ENCODE measurements around the gene NCBP2.
A peak's percentile ranks its signal among the peaks of the same experiment; 100 is the strongest.
"Not testable (repeated sequence)": the region's sequence is repeated elsewhere in the genome, so short reads cannot be mapped to it uniquely, and the experiment has no call there.

The NCBP2 gene

GRCh38 chr3:196962930-196963630, 20.8 kb upstream of the NCBP2 start:
- Mint-ChIP-seq H3K4me3 (no peak overlapping the region), H3K27me3 (peaks cover 30% of the 10 kb centered on the region), H3K9me3 (no peaks in the 10 kb centered on the region), H3K4me1 (peaks cover 11% of the 10 kb centered on the region), H3K36me3 (peaks cover 9% of the 10 kb centered on the region), H3K27ac (no peak overlapping the region)
- CTCF ChIA-PET: interaction anchor here (1.0 kb wide), 1 partner anchor 21 kb away, joined by 4 read pairs; the partner anchor contains the start of gene NCBP2
- no peak for DNase-seq

GRCh38 chr3:196962108-196962929, 20.0 kb upstream of the NCBP2 start:
- Mint-ChIP-seq H3K27me3 (peaks cover 24% of the 10 kb centered on the region), H3K9me3 (no peaks in the 10 kb centered on the region), H3K36me3 (peaks cover 7% of the 10 kb centered on the region), H3K4me3 (no peak overlapping the region), H3K4me1 (peaks cover 4% of the 10 kb centered on the region), H3K27ac (no peak overlapping the region)
- no peak for DNase-seq
- CTCF ChIA-PET: no interaction called here

- Mint-ChIP-seq H3K4me3 (no peak overlapping the region), H3K4me1 (no peaks in the 10 kb centered on the region), H3K9me3 (no peaks in the 10 kb centered on the region), H3K27ac (no peak overlapping the region), H3K27me3 (peaks cover 31% of the 10 kb centered on the region), H3K36me3 (no peaks in the 10 kb centered on the region)
- no peak for DNase-seq
- CTCF ChIA-PET: interaction anchor here (1.6 kb wide), 1 partner anchor 117 kb away, joined by 7 read pairs; no protein-coding TSS in a partner anchor
These were observed 12.5 kb upstream of the NCBP2 start for GRCh38 chr3:196954832-196955231.

DNA sequence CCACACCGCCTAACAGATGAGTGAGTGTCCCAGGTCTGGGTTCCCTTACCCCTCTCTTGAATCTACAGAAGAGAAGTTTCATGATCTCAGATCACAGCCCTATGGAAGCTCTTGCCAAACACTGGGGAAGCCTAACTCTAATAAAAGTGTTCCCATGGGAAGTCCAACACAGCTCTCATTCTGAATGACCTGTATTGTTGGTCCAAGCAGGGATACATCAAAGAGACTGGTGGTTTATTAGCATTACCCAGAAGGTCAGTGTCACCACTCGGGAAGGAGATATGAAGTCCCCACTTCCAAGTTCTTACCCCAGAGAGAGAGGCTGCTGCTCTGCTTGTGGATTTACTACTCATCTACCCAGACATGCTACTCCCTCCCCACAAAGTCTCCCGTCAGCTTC, 9.0 kb upstream of the NCBP2 start:
- Mint-ChIP-seq H3K27ac (no peak overlapping the region), H3K4me1 (no peaks in the 10 kb centered on the region), H3K27me3 (peaks cover 26% of the 10 kb centered on the region), H3K4me3 (no peak overlapping the region), H3K36me3 (no peaks in the 10 kb centered on the region), H3K9me3 (no peaks in the 10 kb centered on the region)
- DNase-seq: no peak
- CTCF ChIA-PET: interaction anchor here (0.8 to 2.9 kb wide), 3 partner anchors 10 to 114 kb away, joined by 4 to 10 read pairs (median 5); no protein-coding TSS in a partner anchor

DNA sequence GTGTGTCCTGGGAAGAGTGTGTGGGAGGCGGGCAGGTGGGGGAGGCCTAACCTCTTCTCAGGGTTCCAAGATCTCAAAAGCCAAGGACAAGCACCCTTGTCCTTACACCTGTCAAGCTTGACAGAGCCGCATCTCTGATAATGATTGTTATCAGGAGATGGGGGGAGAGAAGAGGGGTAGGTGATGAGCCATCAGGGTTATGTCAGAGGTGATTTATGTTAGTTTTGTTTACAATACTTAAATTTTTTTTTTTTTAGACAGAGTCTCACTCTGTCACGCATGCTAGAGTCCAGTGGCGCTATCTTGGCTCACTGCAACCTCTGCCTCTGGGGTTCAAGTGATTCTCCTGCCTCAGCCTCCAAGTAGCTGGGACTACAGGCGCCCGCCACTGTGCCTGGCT, 7.4 kb upstream of the NCBP2 start:
- no peak overlapping the region for H3K27ac Mint-ChIP-seq

DNA sequence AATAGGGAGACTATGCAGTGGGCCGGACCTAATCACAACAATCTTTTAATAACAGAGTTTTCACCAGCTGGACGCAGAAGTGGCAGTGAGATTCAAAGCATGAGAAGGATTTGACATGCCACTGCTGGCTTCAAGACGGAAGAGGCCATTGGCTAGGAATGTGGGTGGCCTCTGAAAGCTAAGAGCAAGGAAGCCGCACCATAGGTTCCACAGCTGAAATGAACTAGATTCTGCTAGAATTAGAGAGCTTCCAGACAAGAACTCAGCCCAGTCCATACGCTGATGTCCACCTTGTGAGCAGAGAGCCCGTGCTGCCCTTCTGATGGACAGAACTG, 6.9 kb upstream of the NCBP2 start:
- H3K27me3 Mint-ChIP-seq: peaks cover 18% of the 10 kb centered on the region
- no peak overlapping the region for H3K27ac Mint-ChIP-seq
- no peak overlapping the region for H3K4me3 Mint-ChIP-seq
- no peak for DNase-seq
- CTCF ChIA-PET: interaction anchor here (1.2 kb wide), 1 partner anchor 83 kb away, joined by 3 read pairs; no protein-coding TSS in a partner anchor
- peaks cover 7% of the 10 kb centered on the region for H3K4me1 Mint-ChIP-seq
- no peaks in the 10 kb centered on the region for H3K9me3 Mint-ChIP-seq
- peaks cover 6% of the 10 kb centered on the region for H3K36me3 Mint-ChIP-seq

More for the DNA sequence above, 7.4 kb upstream of the NCBP2 start:
- CTCF ChIA-PET: interaction anchor here (1.2 to 2.9 kb wide), 2 partner anchors 20 to 82 kb away, joined by 3 to 10 read pairs; no protein-coding TSS in a partner anchor
- H3K36me3 Mint-ChIP-seq: peaks cover 1% of the 10 kb centered on the region
- H3K27me3 Mint-ChIP-seq: peaks cover 19% of the 10 kb centered on the region
- H3K4me1 Mint-ChIP-seq: peaks cover 2% of the 10 kb centered on the region
- no peak for DNase-seq
- no peak overlapping the region for H3K4me3 Mint-ChIP-seq
- no peaks in the 10 kb centered on the region for H3K9me3 Mint-ChIP-seq

- H3K27ac Mint-ChIP-seq: no peak overlapping the region
- DNase-seq: no peak
- H3K27me3 Mint-ChIP-seq: peaks cover 15% of the 10 kb centered on the region
- H3K4me3 Mint-ChIP-seq: no peak overlapping the region
- peaks cover 12% of the 10 kb centered on the region for H3K4me1 Mint-ChIP-seq
- CTCF ChIA-PET: no interaction called here
- no peaks in the 10 kb centered on the region for H3K9me3 Mint-ChIP-seq
- peaks cover 10% of the 10 kb centered on the region for H3K36me3 Mint-ChIP-seq
These were observed 6.3 kb upstream of the NCBP2 start for GRCh38 chr3:196948442-196949284.

DNA sequence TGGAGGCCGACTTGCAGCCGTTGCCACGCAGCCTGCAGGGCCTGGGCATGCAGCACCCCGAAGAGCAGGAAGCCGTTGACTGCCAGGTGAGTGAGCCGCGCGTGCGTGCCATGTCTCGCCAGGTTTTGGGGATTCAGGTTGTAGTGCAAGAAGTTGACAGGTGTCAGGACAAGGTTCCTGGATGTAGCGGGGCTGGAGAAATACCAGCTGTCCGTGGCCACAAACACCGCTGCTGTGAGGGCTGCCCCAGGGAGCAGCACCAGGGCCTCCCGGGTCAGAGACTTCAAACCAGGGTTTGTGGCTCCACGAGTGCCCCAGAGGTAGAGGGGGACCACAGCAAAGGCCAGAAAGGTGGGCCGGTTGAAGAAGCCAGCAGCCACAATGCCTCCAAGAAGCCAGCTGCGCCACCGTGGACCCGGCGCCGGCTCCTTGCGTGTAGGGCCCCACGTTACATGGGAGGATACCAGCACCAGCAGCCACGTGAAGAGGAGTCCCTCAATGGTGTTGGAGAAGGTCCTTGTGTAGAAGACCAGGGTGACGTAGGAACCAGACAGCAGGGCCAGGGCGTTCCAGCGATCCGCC, 5.6 kb upstream of the NCBP2 start:
- no peak for DNase-seq
- Mint-ChIP-seq H3K27ac (no peak overlapping the region), H3K4me1 (peaks cover 19% of the 10 kb centered on the region), H3K36me3 (peaks cover 15% of the 10 kb centered on the region), H3K4me3 (no peak overlapping the region), H3K27me3 (peaks cover 8% of the 10 kb centered on the region), H3K9me3 (no peaks in the 10 kb centered on the region)
- CTCF ChIA-PET: no interaction called here

DNA sequence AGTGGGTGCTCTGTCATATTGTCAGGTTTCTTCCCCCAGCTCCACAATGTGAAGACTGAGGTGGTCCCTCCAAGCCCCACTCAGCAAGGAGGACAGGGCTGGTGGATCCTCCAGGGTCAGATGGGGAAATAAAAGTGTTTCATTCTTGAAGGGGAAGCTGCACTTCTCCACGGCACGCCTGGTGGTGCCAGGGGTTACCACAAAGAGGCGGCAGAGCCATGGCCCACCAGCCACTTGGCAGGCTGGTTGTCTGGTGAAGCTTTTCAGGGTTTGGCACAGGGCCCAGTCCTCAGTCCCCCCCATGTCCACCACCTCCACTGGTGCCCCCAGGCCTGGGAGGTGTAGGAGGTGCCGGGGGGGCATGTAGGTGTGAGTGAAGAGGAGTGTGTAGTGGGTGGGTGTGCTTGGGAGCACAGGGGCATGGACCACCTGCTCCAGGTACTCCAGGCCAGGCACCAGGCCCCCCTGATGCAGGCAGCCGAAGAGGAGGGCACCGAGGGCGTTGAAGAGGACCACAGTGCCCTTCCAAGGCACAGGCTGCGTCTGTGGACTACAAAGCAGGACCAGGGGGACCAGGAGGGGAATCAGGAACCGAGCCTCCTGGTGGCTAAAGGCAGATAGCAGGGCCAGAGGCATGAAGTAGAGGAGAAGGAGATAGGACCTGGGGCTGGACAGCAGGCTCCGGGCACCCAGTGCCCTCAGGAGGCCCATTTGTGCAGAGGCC, 5.0 kb upstream of the NCBP2 start:
- H3K27me3 Mint-ChIP-seq: peaks cover 7% of the 10 kb centered on the region
- H3K36me3 Mint-ChIP-seq: peaks cover 16% of the 10 kb centered on the region
- peaks cover 19% of the 10 kb centered on the region for H3K4me1 Mint-ChIP-seq
- CTCF ChIA-PET: no interaction called here
- no peaks in the 10 kb centered on the region for H3K9me3 Mint-ChIP-seq
- no peak overlapping the region for H3K4me3 Mint-ChIP-seq
- H3K27ac Mint-ChIP-seq: no peak overlapping the region
- DNase-seq: no peak

- H3K4me3 Mint-ChIP-seq: peak overlapping the region; percentile 93
- H3K36me3 Mint-ChIP-seq: peaks cover 27% of the 10 kb centered on the region
- peak overlapping the region; percentile 62 for H3K27ac Mint-ChIP-seq
- CTCF ChIA-PET, H3K9me3 Mint-ChIP-seq, DNase-seq, H3K27me3 Mint-ChIP-seq: not testable (repeated sequence)
- peaks cover 43% of the 10 kb centered on the region for H3K4me1 Mint-ChIP-seq
These were observed 1.9 kb upstream of the NCBP2 start for GRCh38 chr3:196944037-196944790.

DNA sequence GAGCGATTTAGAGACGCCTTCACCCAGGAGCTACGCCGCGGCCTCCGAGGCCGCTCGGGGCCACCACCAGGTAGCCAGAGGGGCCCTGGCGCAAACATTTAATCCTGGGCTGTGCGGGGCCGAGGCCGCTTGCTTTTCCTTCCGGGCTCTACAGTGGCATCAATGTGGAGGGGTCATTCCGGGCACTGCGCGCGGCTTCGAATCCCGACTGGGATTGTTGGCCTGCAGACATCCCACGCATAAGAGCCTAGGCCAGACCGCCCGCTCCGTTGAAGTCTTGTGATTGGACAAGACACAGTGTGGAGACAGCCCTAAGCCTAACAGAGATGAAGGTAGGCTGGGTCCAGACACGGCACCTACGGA, 568 bp upstream of the NCBP2 start:
- Mint-ChIP-seq H3K36me3 (peaks cover 36% of the 10 kb centered on the region), H3K4me3 (peak overlapping the region; percentile 93), H3K9me3 (no peaks in the 10 kb centered on the region), H3K4me1 (peaks cover 47% of the 10 kb centered on the region), H3K27me3 (peaks cover 5% of the 10 kb centered on the region), H3K27ac (peak overlapping the region; percentile 90)
- CTCF ChIA-PET: interaction anchor here (1.1 to 1.6 kb wide), 7 partner anchors 28 to 414 kb away, joined by 3 to 7 read pairs (median 4); partner anchors contain the start of gene SENP5
- DNase-seq: peak; percentile 50

- CTCF ChIA-PET: interaction anchor here (0.8 to 2.0 kb wide), 15 partner anchors 9 to 413 kb away, joined by 3 to 7 read pairs (median 4); partner anchors contain the start of genes CEP19 and PIGX
- Mint-ChIP-seq H3K9me3 (no peaks in the 10 kb centered on the region), H3K4me1 (peaks cover 47% of the 10 kb centered on the region), H3K4me3 (peak overlapping the region; percentile 93), H3K27me3 (peaks cover 5% of the 10 kb centered on the region), H3K27ac (peak overlapping the region; percentile 95), H3K36me3 (peaks cover 47% of the 10 kb centered on the region)
- DNase-seq: peak; percentile 73
These were observed 551 bp downstream of the NCBP2 start for GRCh38 chr3:196941729-196942225.

All from activated naive CD4-positive, alpha-beta T cell treated with anti-CD3 and anti-CD28 coated beads, Interleukin-2, amount 10 ng/mL, durations not matched to agents 7 days and 5 days (primary cell).